Subcutaneous abdominal adipose tissue (tissue), 5 donors: ENCODE results near the gene CXXC5.

Experiments
- H3K27ac ChIP-seq: one replicate; pipeline ENCODE4 v1.7.0; 2013; ENCODE audit warnings: low read depth, mild to moderate bottlenecking, inconsistent platforms, low read length, moderate library complexity
- H3K27me3 ChIP-seq, 5 donors: one replicate each; pipeline ENCODE4 v1.7.0; 2013; ENCODE audit warnings: low read length in 5 of 5, inconsistent platforms in 1 of 5; ENCODE audit not compliant: control insufficient read depth in 5 of 5, insufficient read depth in 4 of 5
- H3K36me3 ChIP-seq, 5 donors: one replicate each; pipeline ENCODE4 v1.7.0; 2013; ENCODE audit warnings: low read length in 5 of 5; ENCODE audit not compliant: control insufficient read depth in 5 of 5, insufficient read depth in 5 of 5
- H3K4me1 ChIP-seq, 5 donors: one replicate each; pipeline ENCODE4 v1.7.0; 2013; ENCODE audit warnings: low read length in 5 of 5, mild to moderate bottlenecking in 3 of 5, moderate library complexity in 1 of 5; ENCODE audit not compliant: control insufficient read depth in 5 of 5, insufficient read depth in 5 of 5
- H3K4me3 ChIP-seq, 5 donors: one replicate each; pipeline ENCODE4 v1.7.0; 2013; ENCODE audit warnings: low read length in 5 of 5, low read depth in 1 of 5
- H3K9ac ChIP-seq, 5 donors: one replicate each; pipeline ENCODE4 v1.7.0; 2013; ENCODE audit warnings: low read length in 5 of 5, mild to moderate bottlenecking in 4 of 5, moderate library complexity in 3 of 5
- H3K9me3 ChIP-seq, 5 donors: one replicate each; pipeline ENCODE4 v1.7.0; 2013; ENCODE audit warnings: low read length in 5 of 5; ENCODE audit not compliant: control insufficient read depth in 5 of 5
- donor health status: healthy.
- donor health status: healthy.
- donor health status: healthy.
- donor health status: healthy.
- donor health status: healthy.

The CXXC5 gene

DNA sequence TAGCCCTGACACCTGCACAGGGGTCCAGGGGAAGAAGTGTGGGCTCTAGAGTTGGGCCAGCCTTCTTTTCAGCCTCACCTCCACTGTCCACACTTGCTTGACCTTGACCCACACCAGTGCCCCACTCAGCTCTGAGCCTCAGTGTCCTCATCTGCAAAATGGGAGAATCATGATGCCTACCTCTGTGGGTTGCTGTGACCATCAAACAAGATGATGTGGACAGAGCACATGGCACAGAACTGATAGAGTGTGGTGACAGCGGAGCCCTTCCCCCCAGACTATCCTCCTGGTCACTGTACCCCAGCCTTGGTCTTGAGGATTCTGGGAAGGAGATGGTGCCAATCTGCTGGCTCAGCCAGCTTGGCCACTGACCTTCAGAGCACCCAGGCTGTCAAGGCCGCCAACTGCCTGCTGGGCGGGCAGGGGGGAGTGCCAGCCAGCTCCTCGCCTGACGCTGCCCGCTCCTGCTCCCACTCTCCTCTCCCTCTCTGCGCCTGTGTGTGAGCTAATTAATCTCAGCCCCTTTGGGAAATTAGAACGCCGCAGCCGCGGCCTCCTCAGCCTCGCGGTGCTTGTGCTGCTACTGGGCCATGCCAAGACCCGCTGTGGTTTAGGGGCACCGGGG, 16.7 kb downstream of the CXXC5 start:
- peaks cover 0 to 2% (median 0%) of the 10 kb centered on the region in 5 donors for H3K36me3 ChIP-seq
- peak overlapping the region; percentile 97 for H3K27ac ChIP-seq
- H3K4me1 ChIP-seq = peaks cover 16 to 93% (median 92%) of the 10 kb centered on the region in 5 donors
- peak overlapping the region in 2 of 5 donors; percentile 12 to 50 for H3K9ac ChIP-seq
- H3K4me3 ChIP-seq = no peak overlapping the region
- H3K27me3 ChIP-seq = no peaks in the 10 kb centered on the region
- no peaks in the 10 kb centered on the region for H3K9me3 ChIP-seq

DNA sequence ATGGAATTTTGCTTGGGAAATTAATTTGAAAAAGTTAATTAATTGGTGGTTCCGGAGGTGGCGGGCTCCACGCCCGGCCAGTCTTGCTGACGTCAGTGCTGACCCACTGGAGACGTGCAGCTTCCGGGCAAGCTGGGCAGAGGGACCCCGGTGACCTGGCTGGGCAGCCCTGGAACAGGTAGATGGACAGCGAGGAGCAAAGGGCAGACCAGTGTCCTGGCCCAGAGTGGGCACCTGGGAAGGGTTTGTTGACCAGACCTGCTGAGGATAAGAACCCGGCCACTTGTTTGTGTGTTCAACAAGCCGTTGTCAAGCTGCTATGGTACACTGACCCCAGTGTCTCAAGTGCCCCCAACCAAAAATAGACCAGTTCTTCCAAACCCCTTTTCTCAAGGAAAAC, 17.5 kb downstream of the CXXC5 start:
- Histone ChIP-seq H3K9me3 (no peaks in the 10 kb centered on the region), H3K9ac (peak overlapping the region in 1 of 5 donors; percentile 50), H3K4me3 (no peak overlapping the region), H3K36me3 (peaks cover 0 to 6% (median 1%) of the 10 kb centered on the region in 5 donors), H3K27ac (peak overlapping the region; percentile 97), H3K4me1 (peaks cover 15 to 93% (median 92%) of the 10 kb centered on the region in 5 donors), H3K27me3 (no peaks in the 10 kb centered on the region)

DNA sequence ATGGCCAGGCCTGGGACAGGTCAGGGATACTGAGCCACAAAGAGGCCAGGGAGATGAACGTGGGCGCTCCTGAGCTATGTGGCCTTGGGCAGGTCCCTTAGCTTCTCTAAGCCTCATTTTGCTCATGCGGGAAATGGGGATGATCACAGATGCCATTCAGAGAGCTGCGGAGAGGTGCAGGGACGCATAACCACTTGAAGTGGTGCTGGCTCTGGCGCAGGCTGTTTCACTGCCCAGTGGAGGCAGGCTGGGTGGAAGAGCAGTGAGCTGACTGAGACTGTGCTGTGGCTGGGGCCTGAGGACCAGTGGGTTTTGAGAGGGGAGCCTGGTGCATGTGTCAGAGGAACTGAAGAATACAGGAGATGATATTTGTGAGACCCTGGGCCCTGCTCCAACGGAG, 18.4 kb downstream of the CXXC5 start:
- no peak overlapping the region for H3K4me3 ChIP-seq
- peak overlapping the region; percentile 97 for H3K27ac ChIP-seq
- H3K4me1 ChIP-seq = peaks cover 14 to 94% (median 92%) of the 10 kb centered on the region in 5 donors
- H3K9ac ChIP-seq = peak overlapping the region in 2 of 5 donors; percentile 7 to 35
- H3K9me3 ChIP-seq = no peaks in the 10 kb centered on the region
- H3K27me3 ChIP-seq = no peaks in the 10 kb centered on the region
- H3K36me3 ChIP-seq = peaks cover 0 to 6% (median 2%) of the 10 kb centered on the region in 5 donors

DNA sequence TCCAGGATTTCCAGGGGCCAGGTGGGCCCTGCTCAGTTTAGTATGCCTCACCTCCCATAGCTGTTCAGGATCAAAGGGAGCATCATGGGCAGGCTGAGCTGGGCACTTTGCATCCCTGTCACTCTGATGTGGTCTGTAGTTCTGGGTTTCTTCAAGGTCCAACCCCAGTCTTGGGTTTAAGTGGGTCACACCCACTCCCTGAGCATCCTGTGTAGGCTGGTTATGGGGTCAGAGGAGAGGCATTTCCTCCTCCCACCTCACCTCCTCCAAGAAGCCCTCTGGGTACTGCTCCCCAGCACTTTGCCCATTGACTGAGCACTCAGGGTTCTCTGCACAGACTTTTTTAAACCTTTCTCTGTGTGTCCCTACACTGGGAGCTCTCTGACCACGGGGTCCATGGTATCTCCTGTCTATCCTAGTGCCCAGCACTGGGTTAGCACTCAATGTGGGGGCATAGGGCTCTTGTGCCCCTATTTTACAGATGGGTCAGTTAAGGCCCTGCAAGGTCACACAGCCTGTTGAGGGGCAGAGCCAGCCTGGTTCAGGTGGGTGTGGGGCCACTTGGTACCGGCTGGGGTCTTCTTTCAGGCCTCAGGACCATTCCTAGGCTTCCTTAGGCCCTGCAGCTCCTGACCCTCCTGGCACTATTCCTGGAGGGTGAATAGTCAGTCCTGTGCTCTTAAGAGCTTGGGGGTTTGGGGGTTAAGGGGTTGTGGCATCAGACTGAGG, 19.0 kb downstream of the CXXC5 start:
- Histone ChIP-seq H3K4me1 (peaks cover 12 to 92% (median 90%) of the 10 kb centered on the region in 5 donors), H3K36me3 (peaks cover 0 to 6% (median 2%) of the 10 kb centered on the region in 5 donors), H3K27me3 (no peaks in the 10 kb centered on the region), H3K4me3 (peak overlapping the region in 3 of 5 donors; percentile 55 to 67 (median 58)), H3K9me3 (no peaks in the 10 kb centered on the region), H3K9ac (peak overlapping the region; percentile 48 to 87 (median 83)), H3K27ac (peak overlapping the region; percentile 97)

DNA sequence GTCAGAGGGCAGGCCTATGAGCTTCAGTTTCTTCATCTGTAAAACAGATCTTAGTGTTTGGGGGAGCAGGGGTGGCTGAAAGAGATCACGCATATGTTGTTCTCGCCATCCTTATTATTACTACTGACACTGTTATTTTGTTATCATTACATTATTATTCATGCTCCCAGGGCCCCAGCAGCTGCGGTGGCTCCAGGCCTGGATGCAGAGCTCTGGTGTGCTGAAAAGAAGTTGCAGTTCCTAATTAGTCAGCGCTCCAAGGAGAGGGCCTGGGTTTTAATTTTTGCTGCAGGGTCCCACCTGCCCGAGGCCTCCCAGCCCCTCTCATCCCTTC, 19.5 kb downstream of the CXXC5 start:
- no peaks in the 10 kb centered on the region for H3K9me3 ChIP-seq
- peaks cover 0 to 4% (median 2%) of the 10 kb centered on the region in 5 donors for H3K36me3 ChIP-seq
- no peaks in the 10 kb centered on the region for H3K27me3 ChIP-seq
- peaks cover 12 to 94% (median 88%) of the 10 kb centered on the region in 5 donors for H3K4me1 ChIP-seq
- H3K9ac ChIP-seq = peak overlapping the region in 4 of 5 donors; percentile 75 to 87 (median 84)
- peak overlapping the region in 4 of 5 donors; percentile 55 to 67 (median 61) for H3K4me3 ChIP-seq
- peak overlapping the region; percentile 97 for H3K27ac ChIP-seq

DNA sequence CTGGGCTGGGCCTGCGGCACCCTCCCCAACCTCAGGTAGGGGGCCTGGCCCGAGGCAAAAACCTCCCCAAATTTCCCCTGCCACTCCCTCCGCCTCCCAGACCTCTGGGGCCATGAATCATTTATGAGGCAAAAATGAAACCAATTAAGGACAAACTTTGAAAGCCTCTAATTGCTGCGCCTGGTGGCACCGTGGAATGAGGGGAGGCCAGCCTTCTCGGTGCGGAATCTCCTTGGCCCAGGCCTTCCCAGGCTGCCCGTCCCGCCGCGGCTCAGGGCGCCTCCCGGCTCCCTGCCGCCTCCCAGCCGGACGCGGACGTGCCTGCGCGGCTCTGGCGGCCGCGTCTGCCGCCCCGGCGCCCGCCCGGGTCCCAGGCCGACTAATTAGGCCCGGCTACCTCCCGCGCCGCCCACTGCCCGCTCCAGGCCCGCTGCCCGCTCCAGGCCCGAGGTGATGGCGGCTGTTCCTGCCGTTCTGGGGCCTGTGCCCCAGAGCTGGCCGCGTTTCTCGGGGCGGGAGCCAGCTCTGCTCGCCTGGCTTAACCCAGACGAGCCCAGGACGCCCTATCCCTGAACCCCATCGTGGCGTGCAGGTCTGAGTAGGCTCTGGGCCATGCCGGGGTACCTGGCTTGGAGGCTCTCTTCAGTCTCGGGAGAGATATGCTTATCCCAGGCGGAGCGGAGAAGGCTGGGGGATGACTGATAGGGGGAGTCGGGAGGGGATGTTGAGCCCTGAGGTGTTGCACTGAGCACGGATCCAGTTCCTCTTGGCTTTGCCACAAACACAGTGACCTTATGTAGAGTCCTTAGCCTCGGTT, 20.1 kb downstream of the CXXC5 start:
- Histone ChIP-seq H3K4me3 (peak overlapping the region; percentile 52 to 67 (median 58)), H3K27me3 (no peaks in the 10 kb centered on the region), H3K36me3 (peaks cover 0 to 4% (median 2%) of the 10 kb centered on the region in 5 donors), H3K27ac (peak overlapping the region; percentile 97), H3K9me3 (no peaks in the 10 kb centered on the region), H3K9ac (peak overlapping the region; percentile 75 to 87 (median 83)), H3K4me1 (peaks cover 15 to 95% (median 89%) of the 10 kb centered on the region in 5 donors)

DNA sequence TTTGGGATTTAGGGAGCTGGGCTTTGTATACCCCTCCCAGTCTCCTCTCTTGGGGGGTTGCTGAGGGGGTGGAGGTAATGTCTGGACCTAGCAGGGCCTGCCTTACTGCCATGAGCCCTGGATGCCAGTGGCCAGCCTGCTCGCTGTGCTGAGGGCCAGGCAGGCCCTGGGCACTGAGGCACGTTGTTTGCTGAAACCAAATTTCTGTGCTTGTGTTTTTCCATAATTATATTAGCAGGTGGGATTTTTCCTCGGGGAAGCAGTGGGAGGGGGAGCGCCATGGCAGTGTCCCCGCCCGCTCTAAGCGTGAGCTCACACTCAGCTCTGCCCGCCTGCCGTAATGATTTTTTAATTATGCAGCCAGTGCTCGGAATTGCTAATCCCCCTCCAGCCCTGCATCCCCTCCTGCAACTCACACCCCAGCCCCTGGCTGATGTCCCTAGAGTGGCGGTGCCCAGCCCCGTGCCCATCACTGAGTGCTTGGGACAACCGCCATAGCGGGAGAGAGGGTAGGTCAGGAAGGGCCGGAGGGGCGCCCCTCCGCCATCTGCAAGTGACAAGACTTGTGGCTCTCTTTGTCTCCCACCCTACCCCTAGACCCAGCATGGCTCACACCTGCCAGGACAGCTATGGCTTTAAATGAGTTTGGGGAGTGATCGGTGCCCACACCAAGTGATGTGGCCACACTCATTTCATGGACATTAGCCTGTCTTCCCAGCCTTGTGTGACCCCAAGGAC, 20.9 kb downstream of the CXXC5 start:
- Histone ChIP-seq H3K4me1 (peaks cover 13 to 94% (median 83%) of the 10 kb centered on the region in 5 donors), H3K27me3 (no peaks in the 10 kb centered on the region), H3K9ac (peak overlapping the region; percentile 75 to 87 (median 83)), H3K4me3 (peak overlapping the region in 4 of 5 donors; percentile 52 to 67 (median 61)), H3K9me3 (no peaks in the 10 kb centered on the region), H3K27ac (peak overlapping the region; percentile 97), H3K36me3 (peaks cover 0 to 4% (median 2%) of the 10 kb centered on the region in 5 donors)

DNA sequence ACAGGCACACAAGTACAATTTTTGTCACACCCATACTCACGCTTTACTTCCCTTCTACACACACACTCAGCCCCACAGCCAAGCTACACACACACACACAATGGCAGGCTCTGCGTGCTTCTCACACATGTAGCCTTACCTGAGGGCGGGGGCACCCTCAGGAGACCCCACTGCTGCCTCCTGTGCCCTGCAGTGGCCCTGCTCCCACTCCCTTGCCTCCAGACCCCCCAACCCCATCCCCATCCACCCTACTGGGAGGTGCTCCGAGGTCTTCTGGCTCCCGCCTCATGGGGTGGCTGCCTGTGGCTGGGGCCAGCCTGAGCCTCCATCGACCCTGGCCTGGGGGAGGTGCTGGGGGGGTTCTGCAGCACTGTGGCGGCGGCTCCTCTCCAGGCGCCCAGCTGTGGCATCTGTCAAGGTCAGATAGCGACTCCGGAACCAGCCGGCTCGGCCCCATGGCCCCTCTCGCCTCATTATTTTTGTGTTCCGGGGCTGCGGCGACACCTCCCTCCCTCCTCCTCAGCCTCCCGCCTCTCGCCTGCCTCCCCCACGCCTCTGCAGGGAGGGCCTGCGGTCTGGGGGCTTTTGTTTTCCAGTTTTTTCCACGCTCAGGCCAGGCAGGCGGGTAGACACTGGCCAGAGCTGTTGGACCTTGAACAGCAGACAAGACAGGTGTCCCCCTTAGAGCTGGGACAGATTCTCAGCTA, 21.7 kb downstream of the CXXC5 start:
- Histone ChIP-seq H3K36me3 (peaks cover 0 to 4% (median 2%) of the 10 kb centered on the region in 5 donors), H3K9ac (peak overlapping the region in 2 of 5 donors; percentile 8 to 35), H3K9me3 (no peaks in the 10 kb centered on the region), H3K27ac (peak overlapping the region; percentile 97), H3K4me1 (peaks cover 13 to 94% (median 80%) of the 10 kb centered on the region in 5 donors), H3K27me3 (no peaks in the 10 kb centered on the region), H3K4me3 (no peak overlapping the region)
